NCI-H460 (cell line): ENCODE measurements around the gene LMCD1. TPM values are rescaled to one million over a fixed set of nuclear protein-coding genes. Genes with fewer than 3 reads are reported as not detected.
A peak's percentile ranks its signal among the peaks of the same experiment; 100 is the strongest.

Source experiments
- DNase-seq: peaks from one replicate; pipeline ENCODE4 v3.0.0-alpha.2; 2016; ENCODE audit warnings: low read depth; ENCODE audit errors: extremely low read depth
- polyA plus RNA-seq: library from polyadenylated mRNA; depleted of rRNA; stranded (reverse); fragments of >200 nt; gene quantifications from 2 replicates; pipeline ENCODE4 v1.2.3, GENCODE V29; 2014; cell fraction: nucleus; rRNA removed
- total RNA-seq: library from RNA; depleted of rRNA; stranded (reverse); fragments of >200 nt; shearing (Covaris generic); gene quantifications from 2 replicates; pipeline ENCODE4 v1.2.3, GENCODE V29; 2014; rRNA removed

LMCD1 gene, protein sequence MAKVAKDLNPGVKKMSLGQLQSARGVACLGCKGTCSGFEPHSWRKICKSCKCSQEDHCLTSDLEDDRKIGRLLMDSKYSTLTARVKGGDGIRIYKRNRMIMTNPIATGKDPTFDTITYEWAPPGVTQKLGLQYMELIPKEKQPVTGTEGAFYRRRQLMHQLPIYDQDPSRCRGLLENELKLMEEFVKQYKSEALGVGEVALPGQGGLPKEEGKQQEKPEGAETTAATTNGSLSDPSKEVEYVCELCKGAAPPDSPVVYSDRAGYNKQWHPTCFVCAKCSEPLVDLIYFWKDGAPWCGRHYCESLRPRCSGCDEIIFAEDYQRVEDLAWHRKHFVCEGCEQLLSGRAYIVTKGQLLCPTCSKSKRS
- 3.3 and 5.7 TPM in 2 replicates for total RNA-seq
- 8.1 and 8.8 TPM in 2 replicates for polyA plus RNA-seq

DNA sequence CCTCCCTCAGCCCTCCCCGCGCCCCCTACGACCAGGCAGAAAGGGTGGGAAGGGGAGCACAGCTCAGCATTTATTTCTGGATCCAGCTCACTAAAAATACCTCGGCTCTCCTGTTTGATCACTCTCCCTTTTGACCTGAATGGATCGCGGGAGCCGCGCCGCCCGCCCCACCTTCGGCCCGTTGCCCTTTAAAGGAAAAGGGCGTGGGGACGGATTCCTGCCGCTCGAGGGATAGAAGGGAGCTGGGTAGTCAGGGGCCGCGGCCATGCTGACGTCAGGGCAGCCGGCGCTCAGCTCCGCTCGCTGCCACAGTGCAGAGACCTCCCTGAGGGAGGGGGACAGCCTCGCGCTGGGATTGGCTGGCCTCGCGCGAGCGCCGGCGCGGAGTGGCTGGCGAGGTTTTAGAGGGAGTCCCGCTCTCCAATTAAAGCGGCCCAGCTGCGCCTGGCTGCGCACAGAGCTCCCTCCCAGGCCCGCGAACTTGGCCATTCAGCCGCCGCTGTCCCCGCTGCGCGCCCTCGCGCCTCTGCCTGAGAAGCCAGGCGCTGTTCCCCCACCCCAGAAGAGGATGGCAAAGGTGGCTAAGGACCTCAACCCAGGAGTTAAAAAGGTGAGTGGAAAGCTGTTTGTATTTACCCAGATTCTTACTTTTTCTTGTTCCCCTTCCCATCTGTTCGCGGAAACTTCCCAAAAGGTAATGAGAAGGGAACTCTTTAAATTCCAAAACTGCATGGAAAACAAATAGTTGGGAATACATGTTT, at the start of gene LMCD1:
LMCD1 (plus strand) TSS at position 453 of the 761 bp plus-strand sequence; CDS start at position 569, 116 bp downstream.
- peak; percentile 91 for DNase-seq

DNA sequence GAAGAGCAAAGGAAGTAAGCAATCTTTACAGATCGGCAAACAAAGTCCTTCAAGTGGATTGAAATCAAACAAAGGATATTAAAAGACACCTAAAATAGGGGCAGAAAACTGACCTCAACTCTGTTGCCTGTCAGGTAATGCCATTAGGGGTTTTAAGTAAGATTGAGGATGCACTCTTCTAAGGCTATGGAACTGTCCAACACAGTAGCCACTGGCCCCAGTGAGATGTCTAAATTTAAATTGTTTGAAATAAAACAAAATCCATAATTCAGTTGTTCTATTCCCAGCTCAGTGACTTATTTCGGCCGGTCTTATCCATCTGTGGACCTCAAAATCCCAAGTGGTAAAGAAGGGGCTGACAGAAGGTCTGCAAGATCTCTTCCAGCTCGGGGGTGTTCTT, 49.5 kb upstream of the LMCD1 start:
- DNase-seq, result no peak

DNA sequence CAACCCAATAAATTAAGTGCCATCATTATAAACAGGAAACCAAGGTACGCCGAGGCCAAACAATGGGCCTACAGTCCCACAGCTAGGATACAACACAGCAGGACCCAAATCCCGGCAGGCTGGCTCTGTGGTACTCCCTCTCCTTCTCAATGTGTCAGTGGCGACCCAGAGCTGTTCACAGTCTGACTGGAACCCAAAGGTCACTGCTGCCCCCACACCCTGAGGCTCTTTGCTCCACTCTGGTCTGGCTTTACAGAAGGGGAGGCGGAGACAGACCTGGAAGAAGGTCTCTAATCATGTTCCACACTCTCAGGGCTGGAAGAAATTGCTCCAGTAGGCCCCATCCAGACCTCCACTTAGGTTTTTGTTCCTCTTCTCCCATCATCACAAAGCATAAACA, 48.5 kb upstream of the LMCD1 start:
- DNase-seq, result no peak

DNA sequence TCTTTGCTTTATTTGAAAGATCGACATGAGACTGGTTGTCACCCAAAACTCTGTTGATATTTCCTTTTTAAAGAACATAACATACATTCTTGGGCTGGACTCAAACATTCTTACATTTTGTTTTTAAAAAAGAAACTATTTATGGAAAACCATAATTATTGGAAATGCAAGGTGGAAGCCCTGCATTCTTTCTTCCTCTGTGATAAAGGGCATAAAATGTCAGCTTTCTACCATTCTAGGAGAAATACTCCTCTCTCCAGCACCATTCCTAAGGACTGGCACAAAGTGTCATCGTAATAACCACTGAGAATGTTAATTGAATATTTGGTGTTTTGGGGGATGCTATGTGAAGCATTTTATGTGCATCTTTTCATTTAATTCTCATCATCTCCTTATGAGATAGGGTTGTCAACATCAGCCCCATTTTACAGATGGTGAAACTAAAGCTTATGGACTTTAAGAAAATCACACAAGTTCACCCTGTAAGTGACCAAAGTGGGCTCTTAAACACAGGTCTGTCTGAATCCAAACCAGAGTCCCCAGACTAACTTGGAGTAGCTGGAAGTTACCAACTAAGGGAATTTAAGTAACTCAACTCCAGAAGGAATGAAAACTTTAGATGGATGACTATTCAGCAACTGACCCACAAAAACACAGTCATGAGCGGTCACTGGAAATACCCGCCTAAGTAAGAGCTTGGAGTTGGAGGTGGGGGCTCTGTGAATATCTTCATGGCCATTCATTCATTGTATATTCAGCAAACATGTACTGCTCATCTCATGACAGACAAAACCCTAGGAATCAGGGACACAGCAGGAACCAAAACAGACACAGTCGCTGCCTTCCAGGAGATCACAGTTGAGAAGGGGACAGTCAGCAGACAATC, 45.9 kb upstream of the LMCD1 start:
- DNase-seq, result no peak

DNA sequence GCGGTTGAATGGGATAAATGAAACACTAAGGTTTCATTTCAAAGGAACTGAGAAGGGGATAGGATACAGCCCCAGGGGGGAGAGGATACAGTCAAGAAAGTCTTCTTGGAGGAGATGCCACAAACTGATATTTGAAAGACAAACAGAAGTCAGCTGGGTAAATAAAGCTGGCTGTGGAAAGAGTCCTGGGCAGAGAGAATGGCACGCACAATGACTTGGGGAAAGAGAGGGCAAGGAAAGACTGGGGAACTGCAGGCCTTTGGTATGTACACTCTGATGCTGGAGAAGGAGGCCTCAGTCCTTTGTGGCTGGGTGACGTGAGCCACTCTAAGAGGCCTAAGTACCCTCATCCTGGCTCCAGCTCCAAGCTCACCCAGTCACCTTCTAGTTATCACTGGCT, 45.2 kb upstream of the LMCD1 start:
- DNase-seq, result no peak

DNA sequence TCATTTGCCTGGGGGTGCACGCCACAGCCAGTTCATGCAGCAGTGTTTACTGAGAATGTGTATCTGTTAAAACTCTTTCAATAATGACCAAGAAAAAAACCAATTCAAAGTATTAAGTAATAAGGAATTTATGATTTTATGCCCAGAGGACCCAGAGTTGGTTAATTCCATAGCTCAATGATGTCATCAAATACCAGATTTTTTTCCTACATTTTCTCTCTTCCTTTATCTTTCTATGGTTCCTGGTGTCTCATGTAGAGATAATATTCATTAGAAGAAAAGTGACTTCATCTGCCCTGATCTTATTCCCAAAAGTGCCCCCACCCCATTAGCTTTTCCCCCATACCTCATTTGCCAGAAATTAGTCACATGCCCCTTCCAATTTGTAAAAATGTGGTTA, 44.6 kb upstream of the LMCD1 start:
- DNase-seq, result no peak

DNA sequence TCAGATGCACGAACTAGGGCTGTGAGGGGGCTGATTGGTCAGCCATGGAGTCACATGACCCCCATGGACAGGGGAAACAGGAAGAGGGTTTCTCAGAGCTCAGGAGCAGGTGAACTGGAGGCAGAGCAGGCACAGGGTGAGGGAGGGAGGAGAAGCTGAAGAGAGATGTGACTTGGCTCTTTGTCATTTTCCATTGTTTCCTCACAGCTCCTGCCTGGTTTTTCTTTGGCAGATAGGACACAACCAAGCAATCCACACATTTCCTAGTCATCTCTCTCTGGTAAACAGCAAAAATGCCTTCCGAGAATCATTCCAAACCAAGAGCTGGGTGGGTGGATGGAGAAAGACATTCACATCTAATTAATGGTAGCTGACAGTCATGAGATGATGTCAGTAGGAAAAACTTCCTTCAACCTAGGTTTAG, 43.4 kb upstream of the LMCD1 start:
- no peak for DNase-seq

DNA sequence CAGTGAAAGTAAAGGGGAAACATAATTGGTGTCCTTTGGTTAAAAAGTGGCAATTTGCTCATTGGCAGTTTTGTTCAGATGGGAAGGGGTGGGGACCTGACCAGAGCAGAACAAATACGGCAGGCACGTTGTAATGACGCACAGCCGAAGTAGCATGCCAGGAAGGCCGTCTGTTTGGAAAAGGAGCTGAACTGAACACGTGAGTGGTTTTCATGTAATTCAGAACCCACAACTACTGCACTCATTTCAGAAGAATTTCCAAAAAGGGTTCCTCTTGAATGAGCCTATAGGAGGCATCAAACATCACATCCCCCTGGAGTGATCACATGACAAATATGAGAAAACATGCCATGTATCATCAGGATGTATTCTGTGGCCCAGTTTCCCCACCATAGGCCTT, 42.9 kb upstream of the LMCD1 start:
- no peak for DNase-seq

DNA sequence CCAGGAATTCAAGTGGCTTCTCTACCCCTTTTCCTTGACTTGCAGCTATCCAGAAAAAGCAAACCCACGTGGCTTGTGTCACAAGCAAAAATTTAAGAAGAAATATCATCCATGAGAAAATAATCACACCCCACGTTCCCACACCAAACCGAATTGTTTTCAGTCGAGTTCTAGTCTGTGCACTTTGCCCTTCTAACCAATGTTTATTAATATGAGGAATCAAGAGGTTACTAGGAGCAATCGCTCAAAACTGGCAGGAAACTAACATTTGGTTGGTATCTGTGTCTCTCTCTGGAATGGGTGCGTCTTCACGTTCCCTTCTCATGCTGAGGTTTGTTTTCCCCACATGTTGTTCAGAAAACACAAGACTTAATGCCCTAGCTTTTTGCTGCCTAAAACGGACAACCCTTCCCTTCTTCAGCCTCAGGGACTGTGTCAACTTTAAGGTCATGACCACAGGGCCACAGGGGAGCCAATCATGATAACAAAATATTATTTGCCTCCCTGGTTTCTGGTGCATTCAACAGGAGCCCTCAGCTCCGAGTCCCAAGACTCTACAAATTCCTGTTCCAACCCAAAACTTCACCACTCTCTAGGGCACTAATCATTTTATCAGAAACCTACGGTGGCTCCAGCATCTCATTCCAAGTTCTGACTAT, 41.4 kb upstream of the LMCD1 start:
- DNase-seq, result no peak

DNA sequence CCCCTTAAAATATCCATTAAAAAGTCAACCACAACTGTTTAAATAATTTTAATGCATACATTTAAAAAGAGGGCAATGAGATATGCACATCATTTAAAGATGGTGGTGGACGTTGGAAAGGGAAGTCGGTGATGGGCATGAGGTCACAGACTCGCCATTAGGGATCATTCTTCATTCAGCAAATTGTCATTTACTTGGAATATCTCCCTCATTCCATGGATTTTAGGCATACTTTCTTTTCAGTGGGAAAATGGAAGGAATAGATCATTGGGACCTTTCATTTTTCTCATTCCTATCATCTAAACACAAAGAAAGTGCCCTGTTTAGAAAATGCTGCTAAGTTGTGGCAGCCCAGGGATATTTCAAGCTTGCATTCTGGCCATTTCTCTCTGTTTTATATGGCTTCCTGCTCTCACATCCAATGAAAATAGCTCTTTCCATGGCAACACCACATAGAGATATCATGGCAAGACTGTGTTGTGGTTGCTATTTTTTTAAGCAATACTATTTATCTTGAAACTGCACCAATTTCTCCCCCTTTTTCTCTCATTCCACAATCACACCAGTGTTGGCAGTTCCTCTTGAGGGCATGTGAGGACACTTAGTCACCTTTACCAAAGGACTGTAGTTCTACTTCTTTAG, 40.7 kb upstream of the LMCD1 start:
- no peak for DNase-seq

DNA sequence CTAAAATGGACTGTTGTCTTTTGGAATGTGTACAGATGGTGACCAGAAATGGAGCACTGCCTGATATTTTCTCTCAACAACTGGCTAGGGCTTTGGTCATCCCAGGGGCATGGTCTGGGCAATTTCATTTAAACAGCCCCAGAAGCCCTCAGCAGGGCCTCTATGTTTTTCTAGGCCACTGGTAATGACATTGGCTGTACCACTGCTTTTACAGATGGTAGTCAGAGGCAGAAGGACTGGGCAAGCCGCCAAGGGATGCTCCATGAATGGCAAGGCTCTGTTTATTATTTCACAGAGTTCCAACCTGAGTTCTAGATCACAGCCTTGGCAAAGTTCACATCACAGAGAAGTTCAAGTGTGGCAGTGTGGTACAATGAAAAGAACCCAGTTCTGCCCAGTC, 37.0 kb upstream of the LMCD1 start:
- DNase-seq, result no peak

DNA sequence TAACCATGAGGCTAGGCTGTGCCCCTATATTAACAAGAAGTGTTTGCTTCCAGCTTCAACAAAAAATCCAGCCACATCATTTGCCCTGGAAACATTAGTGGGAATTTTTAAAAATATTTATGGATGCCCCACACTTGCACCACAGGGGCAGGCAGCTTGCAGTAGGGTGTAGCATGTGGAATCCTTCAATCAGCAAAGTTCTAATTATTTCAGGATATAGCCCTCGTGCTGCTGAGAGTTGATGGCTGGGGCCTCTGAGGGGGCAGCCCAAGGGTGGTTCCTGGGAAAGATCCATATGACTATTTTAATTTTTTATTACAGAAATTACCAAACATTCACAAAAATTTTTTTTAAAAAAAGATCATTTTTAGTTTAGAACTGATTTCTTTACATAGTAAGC, 35.1 kb upstream of the LMCD1 start:
- no peak for DNase-seq

DNA sequence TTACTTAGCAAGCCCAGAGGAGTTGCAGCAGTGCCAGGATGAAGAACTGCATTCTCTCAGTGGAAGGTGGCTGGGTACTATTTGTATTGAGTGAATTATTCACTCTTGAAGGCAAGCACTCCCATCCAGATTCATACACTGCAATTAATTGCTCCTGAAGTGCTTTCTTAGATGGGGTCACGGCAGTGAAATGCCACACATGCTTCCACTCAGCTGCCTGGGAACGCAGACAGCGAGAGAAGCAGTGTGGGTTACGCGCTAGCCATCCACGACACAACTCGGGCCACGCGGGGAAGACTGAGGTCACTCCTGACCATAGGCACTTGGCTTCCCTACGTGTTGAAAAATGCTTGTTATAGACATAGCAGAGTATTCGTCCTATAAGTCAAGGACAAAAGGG, 30.8 kb upstream of the LMCD1 start:
- no peak for DNase-seq

DNA sequence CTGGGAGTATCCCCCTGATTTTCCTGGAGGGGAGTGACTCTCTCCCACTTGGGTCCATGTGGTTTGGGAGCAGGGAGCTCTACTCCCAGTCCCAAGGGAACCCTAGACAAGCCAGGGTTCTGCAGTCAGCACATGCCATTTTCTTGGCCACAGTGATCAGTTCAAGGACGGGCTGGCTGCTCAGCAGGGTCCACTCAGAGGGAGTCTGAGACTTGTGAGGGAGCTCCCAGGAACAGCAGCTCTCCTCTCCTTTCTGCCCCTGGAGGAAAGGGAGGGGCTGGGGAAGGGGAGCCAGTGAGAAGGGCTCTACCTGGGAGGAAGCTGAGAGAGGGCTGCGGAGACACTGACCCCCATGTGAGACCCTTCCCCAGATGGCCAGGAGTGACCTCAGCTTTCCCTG, 29.1 kb upstream of the LMCD1 start:
- DNase-seq, result no peak

DNA sequence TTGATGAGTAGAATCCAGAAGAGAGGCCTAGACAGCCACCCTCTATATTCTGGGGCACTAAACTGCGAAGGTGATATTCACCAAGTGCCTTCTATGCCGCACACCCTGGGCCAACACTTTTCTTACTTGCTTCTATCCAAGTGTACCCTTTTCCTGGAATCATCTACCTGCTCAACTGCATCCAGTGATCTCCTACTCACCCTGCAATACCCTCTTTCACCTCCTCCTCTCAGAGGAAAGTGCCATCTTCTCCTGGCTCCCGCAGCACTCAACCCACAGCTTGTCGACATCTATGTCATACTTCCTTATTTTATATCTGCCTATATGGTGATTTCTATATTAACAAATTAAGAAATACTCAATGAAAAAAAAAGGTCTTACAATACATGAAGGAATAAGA, 28.6 kb upstream of the LMCD1 start:
- DNase-seq, result no peak

DNA sequence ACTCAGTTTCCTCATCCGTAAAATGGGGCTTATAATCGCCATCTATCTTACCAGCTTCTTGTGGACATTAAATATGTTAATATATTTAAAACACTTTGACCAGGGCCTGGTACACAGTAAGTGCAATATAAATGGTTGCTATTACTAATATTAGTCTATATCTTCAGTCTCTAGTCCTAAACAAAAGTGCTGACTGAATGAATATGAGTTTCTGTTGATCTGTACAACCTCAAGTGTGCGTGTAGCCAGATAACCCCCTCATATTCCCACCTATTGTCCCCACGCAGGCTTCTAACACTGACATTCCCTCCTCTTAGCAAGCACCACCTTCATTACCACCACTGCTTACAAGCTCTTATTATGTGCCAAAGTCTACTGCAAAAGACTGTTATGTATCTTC, 27.6 kb upstream of the LMCD1 start:
- DNase-seq, result no peak

DNA sequence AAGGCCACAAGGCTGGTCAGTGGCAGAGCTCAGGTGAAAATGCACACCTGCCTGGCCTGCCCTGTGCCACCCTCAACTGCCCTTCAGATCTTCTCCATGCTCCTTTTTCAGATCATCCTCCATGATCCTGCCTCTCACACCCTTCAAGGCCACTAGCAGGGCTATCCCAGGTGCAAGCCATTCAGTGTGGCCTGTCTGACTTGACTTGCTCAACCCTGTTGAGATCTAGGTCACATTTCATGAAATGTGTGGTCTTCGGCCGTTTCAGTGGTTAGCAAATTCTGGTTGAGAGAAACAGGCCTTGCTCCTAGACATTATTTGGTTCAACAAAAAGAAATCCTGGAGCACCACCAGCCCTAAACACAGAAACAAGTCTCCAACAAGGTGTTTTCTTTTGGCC, 26.6 kb upstream of the LMCD1 start:
- DNase-seq, result no peak

DNA sequence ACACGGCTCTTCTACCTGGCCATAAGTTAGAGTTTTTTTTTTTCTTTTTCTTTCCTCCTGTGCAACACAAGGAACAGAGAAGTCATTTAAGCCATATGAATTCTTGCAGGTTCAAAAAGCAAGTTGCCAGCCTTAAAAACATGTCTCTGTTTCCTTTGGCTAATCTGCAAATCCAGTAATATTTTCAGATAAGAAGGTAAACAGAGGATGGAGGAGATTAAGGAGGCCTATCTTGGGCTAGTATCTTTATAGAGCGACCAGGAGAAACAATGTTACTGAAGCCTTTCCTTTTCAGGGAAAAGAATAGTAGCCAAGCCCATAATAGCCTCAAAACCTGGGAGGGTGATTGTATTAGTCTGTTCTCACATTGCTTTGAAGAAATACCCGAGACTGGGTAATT, 20.9 kb upstream of the LMCD1 start:
- no peak for DNase-seq

DNA sequence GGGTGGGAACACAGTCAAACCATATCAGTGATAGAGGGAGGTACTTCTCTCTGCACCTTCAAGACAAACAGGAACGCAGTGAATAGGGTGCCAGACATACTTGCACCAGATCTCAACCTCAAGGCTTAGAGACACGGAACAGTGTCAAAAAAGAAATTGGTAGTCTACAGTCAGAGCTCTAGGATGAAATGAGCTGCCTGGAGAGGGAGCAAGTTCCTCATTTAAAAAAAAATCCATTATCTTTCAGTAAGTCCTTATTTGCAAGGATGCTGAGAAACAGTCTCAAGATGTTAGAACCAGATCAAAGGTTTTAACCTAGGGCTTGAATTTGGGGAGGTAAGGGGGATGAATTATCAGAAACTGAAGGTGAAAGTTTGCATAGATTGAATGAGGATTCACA, 20.2 kb upstream of the LMCD1 start:
- no peak for DNase-seq

DNA sequence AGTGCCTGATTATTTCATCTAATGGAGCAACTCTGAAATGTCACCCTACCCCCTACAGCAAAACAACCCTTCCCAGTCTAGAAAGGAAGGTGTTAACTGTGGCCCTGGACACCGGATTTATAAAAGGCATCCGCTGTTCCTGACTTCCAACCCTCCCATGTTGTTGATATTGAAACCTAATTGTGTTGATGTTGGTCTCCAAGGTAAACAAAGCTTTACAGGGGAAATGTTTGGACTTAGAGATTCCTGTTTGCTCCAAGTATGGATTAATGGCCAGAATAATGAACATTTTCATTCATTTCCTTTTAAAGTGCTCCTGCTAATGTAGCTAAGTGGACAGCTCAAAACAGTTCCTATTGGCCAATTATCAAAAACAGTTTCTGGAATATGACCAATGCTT, 19.4 kb upstream of the LMCD1 start:
- DNase-seq, result no peak
